ENCODE data around the gene ATG9A.

- TF ChIP-seq, protein P1, sequence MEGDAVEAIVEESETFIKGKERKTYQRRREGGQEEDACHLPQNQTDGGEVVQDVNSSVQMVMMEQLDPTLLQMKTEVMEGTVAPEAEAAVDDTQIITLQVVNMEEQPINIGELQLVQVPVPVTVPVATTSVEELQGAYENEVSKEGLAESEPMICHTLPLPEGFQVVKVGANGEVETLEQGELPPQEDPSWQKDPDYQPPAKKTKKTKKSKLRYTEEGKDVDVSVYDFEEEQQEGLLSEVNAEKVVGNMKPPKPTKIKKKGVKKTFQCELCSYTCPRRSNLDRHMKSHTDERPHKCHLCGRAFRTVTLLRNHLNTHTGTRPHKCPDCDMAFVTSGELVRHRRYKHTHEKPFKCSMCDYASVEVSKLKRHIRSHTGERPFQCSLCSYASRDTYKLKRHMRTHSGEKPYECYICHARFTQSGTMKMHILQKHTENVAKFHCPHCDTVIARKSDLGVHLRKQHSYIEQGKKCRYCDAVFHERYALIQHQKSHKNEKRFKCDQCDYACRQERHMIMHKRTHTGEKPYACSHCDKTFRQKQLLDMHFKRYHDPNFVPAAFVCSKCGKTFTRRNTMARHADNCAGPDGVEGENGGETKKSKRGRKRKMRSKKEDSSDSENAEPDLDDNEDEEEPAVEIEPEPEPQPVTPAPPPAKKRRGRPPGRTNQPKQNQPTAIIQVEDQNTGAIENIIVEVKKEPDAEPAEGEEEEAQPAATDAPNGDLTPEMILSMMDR (IDR thresholded peaks at IDR 0.05), result no peak
- no peak for TF ChIP-seq EZH2 (IDR thresholded peaks at IDR 0.05; ENCODE audit: borderline replicate concordance, insufficient read depth, low read depth, low read length, poor library complexity, severe bottlenecking)
Measured at GRCh38 chr2:219206328-219207133, 22.9 kb downstream of the ATG9A start, which contains the start of gene ZFAND2B.
